SU-DHL-6 (cell line): ENCODE results near the gene HOXA1.

ENCODE experiments used
- H2AFZ ChIP-seq: fragments of 200-600 bp; sonication (generic); 2 replicates; pipeline ENCODE4 v1.6.1; 2014; ENCODE audit warnings: low read depth, mild to moderate bottlenecking, moderate library complexity, mixed read lengths, antibody characterized with exemption, low read length; ENCODE audit not compliant: severe bottlenecking
- H3F3A ChIP-seq: fragments of 200-600 bp; shearing (Covaris generic); 2 replicates; pipeline ENCODE4 v1.6.0; 2016; ENCODE audit warnings: antibody characterized with exemption, mild to moderate bottlenecking; ENCODE audit not compliant: insufficient read depth
- H3K27ac ChIP-seq: fragments of 200-600 bp; sonication (generic); 2 replicates; pipeline ENCODE4 v1.5.1; 2016; ENCODE audit warnings: low read depth, mild to moderate bottlenecking, low read length, moderate library complexity, mixed read lengths
- H3K27me3 ChIP-seq: fragments of 200-600 bp; sonication (generic), shearing (Covaris generic); 2 replicates; pipeline ENCODE4 v1.6.0; 2014; ENCODE audit warnings: mild to moderate bottlenecking, low read length
- H3K36me3 ChIP-seq: fragments of 200-600 bp; sonication (generic); 2 replicates; pipeline ENCODE4 v1.6.1; 2014; ENCODE audit warnings: mild to moderate bottlenecking, low read length, mixed read lengths
- H3K4me2 ChIP-seq: fragments of 300-600, 200-600 bp; shearing (Covaris generic), sonication (generic); 2 replicates; pipeline ENCODE4 v1.6.0; 2014; ENCODE audit warnings: low read length, low read depth, mild to moderate bottlenecking; ENCODE audit not compliant: poor library complexity, severe bottlenecking
- H3K4me3 ChIP-seq: fragments of 200-600 bp; sonication (generic); 2 replicates; pipeline ENCODE4 v1.5.1; 2014; ENCODE audit warnings: antibody characterized with exemption, low read length, mild to moderate bottlenecking, mixed read lengths; ENCODE audit not compliant: insufficient read depth, poor library complexity, severe bottlenecking
- H3K79me2 ChIP-seq: fragments of 200-600 bp; sonication (generic); 2 replicates; pipeline ENCODE4 v1.6.1; 2014; ENCODE audit warnings: mild to moderate bottlenecking, low read length, moderate library complexity; ENCODE audit not compliant: insufficient read depth
- H3K9ac ChIP-seq: fragments of 200-600 bp; sonication (generic); 2 replicates; pipeline ENCODE4 v1.7.0; 2014; ENCODE audit warnings: mild to moderate bottlenecking, low read length
- H3K9me2 ChIP-seq: fragments of 200-600 bp; sonication (generic); replicated peaks from 2 replicates; pipeline ENCODE4 v1.6.1; 2014; ENCODE audit warnings: low read length; ENCODE audit not compliant: insufficient read depth
- H3K9me3 ChIP-seq: fragments of 200-600 bp; sonication (generic); 2 replicates; pipeline ENCODE4 v1.6.1; 2014; ENCODE audit warnings: low read length, mixed read lengths; ENCODE audit not compliant: insufficient read depth
- H4K20me1 ChIP-seq: fragments of 200-600 bp; sonication (generic); 2 replicates; pipeline ENCODE4 v1.6.1; 2014; ENCODE audit warnings: low read depth, mild to moderate bottlenecking, antibody characterized with exemption, low read length, moderate library complexity, mixed read lengths
- EZH2phosphoT487 ChIP-seq: fragments of 200-600 bp; sonication (generic), shearing (Covaris generic); conservative IDR thresholded peaks from 2 replicates; pipeline ENCODE4 v1.6.1; 2018; ENCODE audit warnings: mild to moderate bottlenecking, antibody characterized with exemption, low read length, moderate library complexity, mixed read lengths
- TF ChIP-seq, protein P1 (sequence below): fragments of 200-600 bp; sonication (generic); IDR thresholded peaks from one replicate; pipeline ENCODE4 v1.5.1; 2017; ENCODE audit warnings: antibody characterized with exemption, mild to moderate bottlenecking, low read length, moderate library complexity; ENCODE audit not compliant: insufficient read depth, poor library complexity, severe bottlenecking

The HOXA1 gene

DNA sequence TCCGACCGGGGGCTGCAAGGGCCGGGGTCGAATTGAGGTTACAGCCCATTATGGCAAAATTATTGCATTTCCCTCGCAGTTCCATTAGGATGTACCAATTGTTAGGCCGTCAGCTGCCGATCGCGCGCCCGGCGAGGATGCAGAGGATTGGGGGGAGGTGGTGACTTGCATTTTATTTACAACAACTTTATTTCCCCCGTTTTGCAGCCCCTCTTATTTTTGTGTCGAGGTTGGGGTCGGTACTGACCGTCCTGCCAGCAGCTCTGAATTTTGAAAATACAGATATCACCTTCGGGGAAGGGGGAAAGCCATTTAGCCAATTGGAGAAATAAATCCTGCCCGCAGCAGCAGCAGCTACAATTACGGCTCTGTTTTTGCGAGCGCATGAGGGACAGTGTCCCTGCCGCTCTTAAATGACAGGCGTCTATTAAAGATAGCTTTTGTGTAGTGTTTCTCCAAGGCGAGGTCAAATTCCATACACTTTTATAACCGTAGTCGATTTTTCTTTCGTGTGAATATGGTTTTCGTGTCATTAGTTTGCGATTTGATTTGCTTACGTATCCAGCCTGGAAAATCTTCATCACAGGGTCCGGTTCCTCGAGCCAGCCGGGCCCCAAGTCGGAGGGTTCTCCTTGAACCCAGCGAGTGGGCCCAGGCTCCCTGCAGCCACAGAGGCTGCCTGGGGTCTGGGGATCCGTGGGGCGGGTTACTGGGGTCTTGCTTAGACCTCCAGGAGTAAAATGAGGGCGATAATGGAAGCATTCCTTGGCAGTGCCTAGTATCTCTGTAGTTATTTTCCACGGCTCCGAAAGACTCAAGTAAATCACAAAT lies 48.4 kb upstream of the HOXA1 start:
- H3K4me3 ChIP-seq: no peak overlapping the region
- H3K27ac ChIP-seq: no peak overlapping the region
- H3K4me2 ChIP-seq: no peak overlapping the region
- H3K9me2 ChIP-seq: no peaks in the 10 kb centered on the region
- peaks cover 1% of the 10 kb centered on the region; the same call in 1 of the 2 replicates for H3K79me2 ChIP-seq
- H2AFZ ChIP-seq: no peak overlapping the region
- no peak for TF ChIP-seq EZH2phosphoT487
- TF ChIP-seq, protein P1, sequence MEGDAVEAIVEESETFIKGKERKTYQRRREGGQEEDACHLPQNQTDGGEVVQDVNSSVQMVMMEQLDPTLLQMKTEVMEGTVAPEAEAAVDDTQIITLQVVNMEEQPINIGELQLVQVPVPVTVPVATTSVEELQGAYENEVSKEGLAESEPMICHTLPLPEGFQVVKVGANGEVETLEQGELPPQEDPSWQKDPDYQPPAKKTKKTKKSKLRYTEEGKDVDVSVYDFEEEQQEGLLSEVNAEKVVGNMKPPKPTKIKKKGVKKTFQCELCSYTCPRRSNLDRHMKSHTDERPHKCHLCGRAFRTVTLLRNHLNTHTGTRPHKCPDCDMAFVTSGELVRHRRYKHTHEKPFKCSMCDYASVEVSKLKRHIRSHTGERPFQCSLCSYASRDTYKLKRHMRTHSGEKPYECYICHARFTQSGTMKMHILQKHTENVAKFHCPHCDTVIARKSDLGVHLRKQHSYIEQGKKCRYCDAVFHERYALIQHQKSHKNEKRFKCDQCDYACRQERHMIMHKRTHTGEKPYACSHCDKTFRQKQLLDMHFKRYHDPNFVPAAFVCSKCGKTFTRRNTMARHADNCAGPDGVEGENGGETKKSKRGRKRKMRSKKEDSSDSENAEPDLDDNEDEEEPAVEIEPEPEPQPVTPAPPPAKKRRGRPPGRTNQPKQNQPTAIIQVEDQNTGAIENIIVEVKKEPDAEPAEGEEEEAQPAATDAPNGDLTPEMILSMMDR: no peak
- no peaks in the 10 kb centered on the region for H3K27me3 ChIP-seq
- no peaks in the 10 kb centered on the region for H4K20me1 ChIP-seq
- H3K9ac ChIP-seq: no peak overlapping the region
- H3F3A ChIP-seq: no peaks in the 10 kb centered on the region
- H3K9me3 ChIP-seq: no peaks in the 10 kb centered on the region
- H3K36me3 ChIP-seq: no peaks in the 10 kb centered on the region

DNA sequence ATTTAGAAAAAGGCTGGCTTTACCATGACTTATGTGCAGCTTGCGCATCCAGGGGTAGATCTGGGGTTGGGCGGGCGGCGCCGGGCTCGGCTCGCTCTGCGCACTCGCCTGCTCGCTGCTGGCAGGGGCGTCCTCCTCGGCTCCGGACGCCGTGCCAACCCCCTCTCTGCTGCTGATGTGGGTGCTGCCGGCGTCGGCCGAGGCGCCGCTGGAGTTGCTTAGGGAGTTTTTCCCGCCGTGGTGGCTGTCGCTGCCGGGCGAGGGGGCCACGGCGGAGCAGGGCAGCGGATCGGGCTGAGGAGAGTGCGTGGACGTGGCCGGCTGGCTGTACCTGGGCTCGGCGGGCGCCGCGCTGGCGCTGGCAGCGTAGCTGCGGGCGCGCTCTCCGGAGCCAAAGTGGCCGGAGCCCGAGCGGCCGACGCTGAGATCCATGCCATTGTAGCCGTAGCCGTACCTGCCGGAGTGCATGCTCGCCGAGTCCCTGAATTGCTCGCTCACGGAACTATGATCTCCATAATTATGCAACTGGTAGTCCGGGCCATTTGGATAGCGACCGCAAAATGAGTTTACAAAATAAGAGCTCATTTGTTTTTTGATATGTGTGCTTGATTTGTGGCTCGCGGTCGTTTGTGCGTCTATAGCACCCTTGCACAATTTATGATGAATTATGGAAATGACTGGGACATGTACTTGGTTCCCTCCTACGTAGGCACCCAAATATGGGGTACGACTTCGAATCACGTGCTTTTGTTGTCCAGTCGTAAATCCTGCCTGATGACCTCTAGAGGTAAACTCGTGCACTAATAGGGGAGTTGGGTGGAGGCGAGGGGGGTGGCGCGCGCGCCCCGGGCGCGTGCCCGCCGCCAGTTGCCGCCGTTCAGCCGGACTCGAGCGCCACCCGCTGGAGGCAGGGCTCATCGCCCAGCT lies 47.5 kb upstream of the HOXA1 start, which contains the start of gene HOXA5:
HOXA5 (minus strand) TSS at position 659 of the 927 bp plus-strand sequence; CDS start at position 585, 74 bp downstream.
- no peaks in the 10 kb centered on the region for H4K20me1 ChIP-seq
- TF ChIP-seq, protein P1: no peak
- no peaks in the 10 kb centered on the region for H3K9me3 ChIP-seq
- H3K27ac ChIP-seq: no peak within 1 kb of the TSS
- no peaks in the 10 kb centered on the region for H3F3A ChIP-seq
- no peak within 1 kb of the TSS for H2AFZ ChIP-seq
- no peaks in the 10 kb centered on the region for H3K36me3 ChIP-seq
- H3K27me3 ChIP-seq: no peaks in the 10 kb centered on the region
- no peaks in the 10 kb centered on the region; the same call in 1 of the 2 replicates for H3K79me2 ChIP-seq
- no peak within 1 kb of the TSS for H3K4me3 ChIP-seq
- no peaks in the 10 kb centered on the region for H3K9me2 ChIP-seq
- no peak within 1 kb of the TSS for H3K4me2 ChIP-seq
- H3K9ac ChIP-seq: no peak within 1 kb of the TSS

GRCh38 chr7:27142580-27143022 lies 46.8 kb upstream of the HOXA1 start:
- Histone ChIP-seq H4K20me1 (no peaks in the 10 kb centered on the region), H3K9me3 (no peaks in the 10 kb centered on the region), H3K4me3 (no peak overlapping the region), H3K4me2 (no peak overlapping the region), H2AFZ (no peak overlapping the region), H3K36me3 (no peaks in the 10 kb centered on the region), H3F3A (no peaks in the 10 kb centered on the region), H3K79me2 (no peaks in the 10 kb centered on the region), H3K9ac (no peak overlapping the region), H3K27me3 (no peaks in the 10 kb centered on the region), H3K27ac (no peak overlapping the region), H3K9me2 (no peaks in the 10 kb centered on the region)
- TF ChIP-seq EZH2phosphoT487: no peak
- TF ChIP-seq, protein P1: no peak
